ENCODE measurements around the gene VPS13A.

DNA sequence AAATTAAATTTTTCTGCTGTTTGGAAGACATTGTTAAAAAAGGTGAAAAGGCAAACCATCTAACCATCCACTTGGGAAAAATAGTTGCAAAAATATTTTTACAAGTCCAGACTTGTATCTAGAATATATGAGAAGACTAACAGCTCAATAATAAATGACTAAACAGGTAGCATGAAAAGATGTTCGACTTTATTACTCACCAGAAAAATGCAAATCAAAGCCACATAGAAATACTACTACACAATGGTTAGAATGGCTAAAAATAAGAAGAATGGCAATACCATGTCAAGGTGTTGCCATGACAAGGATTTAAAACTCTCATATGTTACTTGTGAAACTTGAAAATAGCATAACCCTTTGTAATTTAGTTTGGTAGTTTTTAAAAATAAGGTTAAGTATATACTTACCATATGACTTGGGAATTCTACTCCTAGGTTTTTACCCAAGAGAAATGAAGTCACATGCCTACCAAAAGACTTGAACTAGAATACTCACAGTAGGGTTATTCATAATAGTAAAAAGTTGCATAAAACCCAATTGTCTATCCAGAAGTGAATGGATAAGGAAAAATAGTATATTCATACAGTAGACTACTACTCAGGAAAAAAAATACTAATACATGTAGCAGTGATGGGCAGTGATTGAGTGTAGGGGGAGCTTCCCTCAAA, 93.8 kb downstream of the VPS13A start:
- no peak for TF ChIP-seq POLR2AphosphoS5 (IDR thresholded peaks at IDR 0.05; ENCODE audit: insufficient read depth in 1 of 2, low read depth in 1 of 2)
- no peak for TF ChIP-seq CTCF (IDR thresholded peaks at IDR 0.05)
